Measurements from ENCODE around the gene MCC. TPM values are rescaled to one million over a fixed set of nuclear protein-coding genes. Genes with fewer than 3 reads are reported as not detected.

The MCC gene
- total RNA-seq, 1 experiment from 2014 or later, result 7.6 TPM

GRCh38 chr5:113125371-113125770, 362.9 kb downstream of the MCC start:
- H3K18ac ChIP-seq (ENCODE audit: insufficient read length, low read depth, low read length), result no peak overlapping the region
- TF ChIP-seq CTCF (conservative IDR thresholded peaks at IDR 0.05), result no peak
- H3K79me1 ChIP-seq (ENCODE audit: insufficient read depth, low read depth, low read length, poor library complexity, severe bottlenecking), result no peaks in the 10 kb centered on the region
- H3K9ac ChIP-seq (ENCODE audit: extremely low read depth, insufficient read length, low read length), result no peak overlapping the region
- no peak overlapping the region for H3T11ph ChIP-seq (ENCODE audit: low read length)
- peaks cover 2% of the 10 kb centered on the region for H3K27me3 Mint-ChIP-seq (ENCODE audit: low read depth)
- no peak for DNase-seq
- H2BK5ac ChIP-seq (ENCODE audit: insufficient read length, low read length), result no peak overlapping the region
- H3K56ac ChIP-seq (ENCODE audit: insufficient read length, low read depth, low read length), result no peak overlapping the region
- H3K23me2 ChIP-seq (ENCODE audit: insufficient read length, low read depth, low read length, poor library complexity, severe bottlenecking), result no peaks in the 10 kb centered on the region
- H3K4me1 ChIP-seq (ENCODE audit: insufficient read depth, low read length), result peaks cover 5% of the 10 kb centered on the region; the same call in 1 of the 2 replicates
- no peak overlapping the region for H2BK15ac ChIP-seq (ENCODE audit: low read depth, low read length)
- no peak overlapping the region for H3K23ac ChIP-seq (ENCODE audit: insufficient read length, low read depth, low read length)
- no peak overlapping the region for H3K27ac ChIP-seq (ENCODE audit: insufficient read length, low read depth, low read length)
- H3K4me3 Mint-ChIP-seq, result no peak overlapping the region
- H3K79me2 ChIP-seq (ENCODE audit: insufficient read depth, low read length), result no peaks in the 10 kb centered on the region
- H3K36me3 Mint-ChIP-seq (ENCODE audit: insufficient read depth in 1 of 3, low read depth in 3 of 3), result peaks cover 9 to 13% (median 9%) of the 10 kb centered on the region in 3 experiments
- no peaks in the 10 kb centered on the region for H4K20me1 ChIP-seq (ENCODE audit: control insufficient read depth, insufficient read depth, insufficient read length)
- H4K91ac ChIP-seq (ENCODE audit: insufficient read length, low read depth, low read length), result no peak overlapping the region
- H2BK20ac ChIP-seq (ENCODE audit: low read depth, low read length, poor library complexity, severe bottlenecking), result no peak overlapping the region
- H3K27me3 ChIP-seq (ENCODE audit: insufficient read depth, low read length), result no peaks in the 10 kb centered on the region
- no peak overlapping the region for H3K4ac ChIP-seq (ENCODE audit: low read depth, low read length)
- H2BK120ac ChIP-seq (ENCODE audit: low read depth, low read length, poor library complexity, severe bottlenecking), result no peak overlapping the region
- no peak overlapping the region for H2AFZ ChIP-seq (ENCODE audit: low read length)
- H2BK12ac ChIP-seq (ENCODE audit: insufficient read length, low read depth, low read length), result no peak overlapping the region
- H4K8ac ChIP-seq (replicated peaks; ENCODE audit: insufficient read length, low read depth, low read length), result no peak overlapping the region
- H3K4me1 Mint-ChIP-seq, result peaks cover 27 to 32% of the 10 kb centered on the region in 2 experiments
- H3K9me3 ChIP-seq (ENCODE audit: control insufficient read depth, low read depth, low read length), result no peaks in the 10 kb centered on the region
- peaks cover 3 to 16% of the 10 kb centered on the region in 2 experiments; a peak in 4 of 5 replicates for H3K9me3 Mint-ChIP-seq
- no peak overlapping the region for H3K14ac ChIP-seq (ENCODE audit: insufficient read depth, low read length)
- no peak overlapping the region for H3K4me2 ChIP-seq (ENCODE audit: insufficient read depth, insufficient read length, low read length)
- no peak overlapping the region for H4K5ac ChIP-seq (ENCODE audit: insufficient read length, low read depth, low read length)
- H2AK5ac ChIP-seq (ENCODE audit: insufficient read length, low read length), result no peak overlapping the region
- H3K27ac Mint-ChIP-seq, result no peak overlapping the region
- no CpG with 5 or more reads among the region's 4 CpGs for WGBS (ENCODE audit: extremely low coverage, insufficient read length, low lambda C conversion rate)

All from H9 (cell line).